Activated T-helper 1 cell treated with Interleukin-2 at 50 U/mL for 16 hours (primary cell): Measurements from ENCODE around the gene PEAK1.

ENCODE experiments used
- DNase-seq: peaks from one replicate; pipeline ENCODE4 v3.0.0-alpha.2; 2020; ENCODE audit warnings: low read depth

The PEAK1 gene

GRCh38 chr15:77355321-77355720 is 64.6 kb downstream of the PEAK1 start:
- no peak for DNase-seq

GRCh38 chr15:77354063-77354462 is 65.8 kb downstream of the PEAK1 start:
- DNase-seq = no peak

DNA sequence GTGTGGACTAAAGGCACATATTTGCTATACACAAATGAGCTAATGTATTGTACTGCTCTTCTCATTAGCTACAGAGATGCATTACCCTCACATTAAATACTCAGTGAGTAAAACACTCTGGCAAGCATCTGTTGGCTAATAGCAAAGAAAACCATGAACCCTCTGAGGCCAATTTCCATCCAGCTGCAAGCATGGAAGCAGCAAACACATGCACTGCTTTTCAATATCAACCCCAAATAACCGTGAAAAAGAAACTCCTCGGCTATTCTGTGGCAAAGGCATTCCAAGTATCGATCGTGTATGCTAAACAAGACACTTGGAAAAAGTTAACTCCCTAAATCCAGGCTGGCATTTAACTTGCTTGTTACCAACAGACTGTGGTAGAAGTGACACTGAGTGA is 67.0 kb downstream of the PEAK1 start:
- DNase-seq = no peak

- no peak for DNase-seq
Measured at GRCh38 chr15:77350792-77351191, 69.1 kb downstream of the PEAK1 start.

DNA sequence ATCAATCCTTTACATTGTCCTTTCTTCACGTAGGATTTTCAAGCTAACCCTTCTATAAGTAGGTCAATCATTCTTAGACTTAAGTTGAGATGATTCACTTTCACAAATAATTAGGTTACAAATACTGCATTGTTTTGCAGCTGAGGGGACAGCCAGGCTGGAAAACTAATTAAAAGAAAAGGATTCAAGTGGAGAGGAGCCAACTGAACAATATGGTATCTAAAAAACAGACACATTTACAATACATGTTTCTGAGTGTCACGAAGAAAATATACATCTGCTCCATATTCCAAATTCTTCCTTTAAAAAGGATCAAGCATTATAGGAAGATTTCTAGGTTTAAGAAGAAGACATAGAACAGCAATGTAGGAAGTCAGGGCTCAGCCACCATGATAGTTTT is 70.2 kb downstream of the PEAK1 start:
- DNase-seq = no peak

- no peak for DNase-seq
Measured at GRCh38 chr15:77348511-77348910, 71.4 kb downstream of the PEAK1 start.

DNA sequence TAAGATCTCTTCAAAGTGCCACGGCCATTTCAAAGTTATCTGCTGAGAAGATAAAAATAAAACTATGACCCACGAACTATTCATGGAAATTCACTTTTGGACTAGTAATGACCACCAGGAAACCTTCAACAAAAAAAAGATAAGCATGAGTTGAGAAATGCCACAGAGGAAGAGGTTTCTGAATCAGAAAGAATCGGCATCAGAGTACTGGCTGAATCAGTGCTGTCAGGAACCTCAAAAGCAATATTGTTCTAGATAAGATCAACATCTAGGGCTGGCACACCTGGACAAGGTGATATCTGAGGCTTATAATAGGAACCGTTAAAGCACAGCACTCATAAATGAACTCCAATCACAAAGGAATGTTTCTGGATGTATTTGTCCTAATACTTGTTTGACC is 72.7 kb downstream of the PEAK1 start:
- DNase-seq = no peak

GRCh38 chr15:77346245-77347036 is 73.5 kb downstream of the PEAK1 start:
- no peak for DNase-seq

DNA sequence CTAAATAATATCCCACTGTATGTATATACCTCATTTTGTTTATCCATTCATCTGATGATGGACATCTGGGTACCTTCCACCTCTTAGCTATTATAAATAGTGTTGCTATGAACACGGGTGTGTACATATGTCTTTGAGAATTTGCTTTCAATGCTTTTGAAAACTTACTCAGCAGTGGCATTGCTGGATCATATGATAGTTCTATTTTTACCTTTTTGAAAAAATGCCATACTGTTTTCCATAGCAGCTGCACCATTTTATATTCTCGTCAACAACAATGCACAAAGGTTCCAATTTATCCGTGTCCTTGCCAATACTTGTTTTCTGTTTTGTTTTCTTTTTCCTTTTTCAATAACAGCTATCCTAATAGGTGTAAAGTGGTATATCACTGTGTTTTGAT is 77.1 kb downstream of the PEAK1 start:
- no peak for DNase-seq

DNA sequence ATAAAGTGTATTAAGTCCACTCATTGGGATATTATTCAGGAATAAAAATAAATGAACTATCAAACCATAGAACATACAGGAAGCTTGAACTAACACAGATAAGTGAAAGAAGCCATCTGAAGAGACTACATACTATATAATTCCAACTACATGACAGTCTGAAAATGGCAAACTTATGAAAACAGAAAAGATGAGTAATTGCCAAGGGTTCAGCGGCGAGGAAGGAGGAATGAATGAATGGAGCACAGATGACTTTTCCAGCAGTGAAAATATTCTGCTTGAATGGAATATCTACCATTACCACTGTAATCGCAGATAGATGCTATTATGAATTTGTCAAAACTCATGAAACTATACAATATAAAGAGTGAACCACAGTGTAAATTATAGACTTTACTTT is 79.7 kb downstream of the PEAK1 start:
- no peak for DNase-seq

DNA sequence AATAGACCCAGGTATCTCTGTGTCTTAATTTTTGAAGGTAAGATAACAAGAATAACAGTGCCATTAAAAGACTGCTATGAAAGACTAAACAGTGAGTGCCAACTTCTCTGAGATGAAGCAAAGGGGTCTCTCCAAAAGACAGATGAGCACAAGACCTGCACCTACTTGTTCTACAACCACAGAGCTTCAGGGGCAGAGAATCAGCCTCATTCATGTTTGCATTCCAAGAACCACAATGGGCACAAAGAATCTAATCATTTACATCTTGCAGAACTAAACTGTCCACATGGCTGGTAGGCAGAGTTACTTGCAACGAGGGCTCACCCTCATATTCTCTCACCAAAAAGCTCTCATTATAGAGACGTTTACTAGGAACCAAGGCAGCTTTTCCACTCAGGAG is 83.9 kb downstream of the PEAK1 start:
- DNase-seq = no peak

DNA sequence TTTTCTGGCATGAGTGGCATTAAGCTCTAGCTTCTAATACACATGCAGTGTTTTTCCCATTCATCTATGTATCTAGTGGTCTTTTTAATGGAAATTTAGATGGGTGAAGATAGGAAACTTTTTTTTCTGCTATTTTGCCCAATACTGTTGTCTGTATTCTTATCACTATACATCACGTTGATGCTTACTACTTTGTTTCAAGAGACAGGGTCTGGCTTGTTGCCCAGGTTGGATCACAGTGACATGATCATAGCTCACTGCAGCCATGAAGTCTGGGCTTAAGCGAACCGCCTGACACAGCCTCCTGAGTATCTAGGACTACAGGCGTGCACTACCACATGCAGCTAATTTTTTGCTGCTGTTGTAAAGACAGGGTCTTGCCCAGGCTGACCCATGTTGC is 84.6 kb downstream of the PEAK1 start:
- DNase-seq = no peak

- no peak for DNase-seq
Measured at GRCh38 chr15:77333166-77333565, 86.7 kb downstream of the PEAK1 start.

DNA sequence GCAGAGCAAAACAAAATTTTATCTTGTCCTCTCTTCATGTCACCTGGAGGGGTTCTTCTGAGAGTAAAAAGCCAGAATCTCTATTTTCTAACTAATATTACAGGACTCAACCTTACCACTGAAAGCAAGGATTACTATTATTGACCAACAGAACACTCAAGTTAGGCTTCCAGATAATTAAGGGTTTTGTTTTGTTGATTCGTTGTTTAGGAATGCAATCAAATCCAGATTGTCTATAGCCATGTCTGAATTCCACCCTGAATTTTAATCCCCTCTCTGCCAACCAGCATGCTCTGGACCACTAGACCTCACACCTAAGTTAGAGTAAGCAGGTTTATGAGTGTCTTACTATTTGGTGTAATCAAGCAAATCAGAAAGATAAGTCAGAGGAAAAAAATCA is 90.7 kb downstream of the PEAK1 start:
- DNase-seq = no peak

DNA sequence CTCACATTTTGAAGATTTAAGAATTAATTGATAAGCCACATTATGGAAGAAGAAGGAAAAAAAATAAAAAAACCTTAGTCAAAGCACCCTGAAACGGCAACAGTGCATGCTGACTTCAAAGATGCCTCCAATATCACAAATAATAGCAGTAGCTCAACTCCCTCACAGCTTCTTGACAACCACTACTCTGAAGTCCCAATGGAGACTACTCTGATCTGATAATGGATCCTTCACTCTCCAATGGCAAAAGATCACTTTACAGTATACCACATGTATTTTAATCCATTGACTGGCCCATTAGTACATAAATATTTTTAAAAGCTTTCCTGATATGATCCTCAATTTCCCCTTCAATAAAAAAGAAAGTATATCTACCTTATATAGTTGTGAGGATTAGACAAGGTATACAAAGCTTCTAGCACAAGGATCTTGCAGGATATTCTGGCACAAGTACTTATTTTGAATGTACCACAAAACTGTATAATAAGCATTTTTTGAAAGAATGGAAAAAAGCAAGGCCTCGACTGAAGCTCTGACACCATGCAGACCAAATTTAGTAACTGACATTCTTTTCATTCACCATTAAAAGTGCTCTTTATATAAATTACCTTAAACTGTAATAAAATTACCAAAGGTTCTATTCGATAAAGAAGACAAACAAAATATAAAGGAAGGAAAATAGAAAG is 91.9 kb downstream of the PEAK1 start:
- DNase-seq = no peak

- DNase-seq = no peak
Measured at GRCh38 chr15:77327168-77327567, 92.7 kb downstream of the PEAK1 start.

GRCh38 chr15:77326366-77326765 is 93.5 kb downstream of the PEAK1 start:
- no peak for DNase-seq

- DNase-seq = no peak
Measured at GRCh38 chr15:77312523-77312922, 107.4 kb downstream of the PEAK1 start.

DNA sequence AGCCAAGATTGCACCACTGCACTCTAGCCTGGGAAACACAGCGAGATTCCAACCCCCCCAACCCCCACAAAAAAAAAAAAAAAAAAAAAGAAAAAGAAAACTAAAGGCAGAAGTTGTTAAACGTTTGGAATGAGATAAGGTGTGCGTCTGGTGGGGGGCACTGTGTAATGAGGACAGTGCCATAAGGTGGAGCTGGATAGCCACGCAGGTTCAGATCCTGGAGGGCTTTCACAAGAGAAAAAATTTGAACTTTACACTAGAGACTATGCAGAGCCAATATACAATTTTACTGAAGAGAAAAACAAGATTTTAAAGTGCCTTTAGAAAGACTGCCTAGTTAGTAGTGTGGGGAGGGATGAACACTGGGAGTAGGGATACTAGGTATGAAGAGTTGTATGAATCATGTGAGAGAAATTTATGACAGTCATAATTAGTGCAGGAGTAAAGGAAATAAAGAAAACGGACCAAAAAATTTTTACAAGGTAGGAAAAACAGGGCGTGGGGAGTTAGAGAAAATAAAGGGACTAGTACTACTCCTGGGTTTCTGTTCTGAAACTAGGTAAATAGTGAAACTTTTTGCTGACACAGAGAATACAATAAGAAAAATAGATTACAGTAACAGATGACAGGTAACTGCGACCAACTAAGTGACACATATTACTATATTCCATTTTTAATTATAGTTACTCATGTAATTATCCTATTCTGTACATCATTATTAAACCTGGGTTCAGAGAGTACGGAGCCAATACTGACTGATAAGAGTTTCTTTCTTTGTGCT is 108.1 kb downstream of the PEAK1 start:
- DNase-seq = no peak

DNA sequence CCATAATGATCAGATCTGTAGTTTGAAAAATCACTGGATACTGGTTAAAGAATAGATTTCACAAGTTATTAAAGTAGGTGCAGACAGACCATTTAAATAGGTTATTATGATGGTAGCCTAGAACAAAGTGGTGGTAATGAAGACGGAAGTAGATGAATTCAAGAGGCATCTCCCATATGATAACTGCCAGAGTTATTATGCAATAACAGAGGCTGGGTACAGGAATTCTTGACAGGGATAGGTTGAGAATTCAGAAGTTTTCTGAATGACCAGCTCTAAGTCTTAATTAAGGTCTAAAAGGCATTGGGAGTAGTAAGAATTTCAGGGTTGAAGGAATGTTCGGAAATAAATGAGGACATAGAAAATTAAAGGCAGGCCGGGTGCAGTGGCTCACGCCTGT is 108.9 kb downstream of the PEAK1 start:
- DNase-seq = no peak

DNA sequence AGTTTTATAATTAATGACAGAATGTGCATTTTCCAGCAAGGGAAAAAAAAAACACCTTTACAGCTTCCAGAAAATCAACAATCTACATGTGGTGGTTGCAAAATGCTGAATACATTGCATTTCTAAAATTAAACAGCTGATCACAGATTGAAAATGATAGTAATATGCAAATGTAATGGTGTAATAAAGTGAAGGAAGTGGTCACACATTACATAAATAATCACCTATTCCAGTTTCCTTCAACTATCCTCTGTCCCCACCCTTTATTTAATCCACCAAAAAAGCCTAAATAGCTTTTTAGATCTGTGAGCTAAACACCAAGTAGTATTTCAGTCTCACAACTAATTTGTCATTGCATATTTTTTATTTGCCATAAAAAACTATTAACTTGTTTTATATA is 110.5 kb downstream of the PEAK1 start:
- DNase-seq = no peak

DNA sequence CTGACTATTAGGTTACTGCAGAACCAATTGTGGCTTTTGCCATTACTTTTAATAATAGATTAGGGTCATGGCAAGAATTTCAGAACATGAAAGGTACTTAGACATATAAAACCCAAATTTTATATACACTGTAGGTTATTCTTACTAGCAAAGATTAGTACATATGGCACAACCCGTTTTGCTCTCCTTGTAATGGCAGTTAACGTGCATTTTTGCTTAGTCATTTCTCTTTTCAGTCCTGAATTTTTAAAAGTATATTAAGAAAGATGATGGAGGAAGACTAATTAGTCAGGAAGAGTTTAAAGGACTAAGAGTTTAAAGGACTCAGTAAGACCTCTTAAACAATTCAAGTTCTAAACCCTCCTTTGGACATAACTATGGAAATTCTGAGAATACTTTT is 114.0 kb downstream of the PEAK1 start:
- DNase-seq = no peak

DNA sequence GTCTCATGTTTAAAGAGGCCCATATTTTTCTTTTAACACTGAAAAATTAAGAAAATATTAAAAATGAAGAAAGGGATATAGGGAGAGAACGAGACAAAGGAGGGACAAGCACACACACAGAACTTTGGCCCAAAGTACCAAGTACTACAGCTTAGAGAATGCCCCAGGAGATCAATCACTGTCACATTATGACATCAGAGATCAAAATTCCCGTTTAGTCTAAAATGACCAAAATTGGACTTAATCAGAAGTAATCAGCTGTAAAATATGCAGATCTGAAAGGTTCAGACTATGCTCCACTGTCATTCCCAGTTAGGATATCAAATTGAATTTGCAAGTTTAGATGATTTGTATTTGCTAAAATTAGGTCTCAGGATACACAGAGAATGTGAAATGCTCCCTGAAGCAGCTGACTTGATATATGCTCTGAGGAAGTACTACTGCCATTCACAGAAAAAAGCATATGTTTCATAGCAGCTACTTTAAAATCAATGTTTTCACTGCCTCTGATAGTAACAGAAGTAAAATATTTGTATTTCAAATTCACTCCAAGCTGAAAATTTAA is 123.0 kb downstream of the PEAK1 start:
- no peak for DNase-seq
